IMR-90 (cell line): Measurements from ENCODE around the gene DPF3. TPM values are rescaled to one million over a fixed set of nuclear protein-coding genes. Genes with fewer than 3 reads are reported as not detected.

Source experiments
- ATAC-seq: fragments of 200-7000 bp; cut with Tn5 transposase; 2 replicates; pipeline ENCODE4 v1.9.1; 2020; ENCODE audit warnings: low read depth, mild to moderate bottlenecking, moderate library complexity
- BruUV-seq: library from RNA; stranded (reverse); fragments of 400-500 nt; replicated peaks from 2 replicates; lab custom pipeline; 2021; lab: Mats Ljungman, UMichigan
- CTCF ChIA-PET: fragments of 300-600 bp; formaldehyde crosslinking; extraction: SDS; loops from one replicate; lab custom pipeline; 2021; ENCODE audit warnings: antibody characterized with exemption; lab: Yijun Ruan, JAX
- POLR2A ChIA-PET: fragments of 300-600 bp; sonication (Branson Sonifier 250); formaldehyde crosslinking; loops from one replicate; lab custom pipeline; 2022; ENCODE audit warnings: antibody characterized with exemption; ENCODE audit not compliant: unreplicated experiment; lab: Charles Lee
- DNase-seq: peaks from one replicate; pipeline ENCODE4 v3.0.0; 2013
- H2AFZ ChIP-seq: replicated peaks from 2 replicates; pipeline ENCODE3; 2013; ENCODE audit warnings: low read length, mild to moderate bottlenecking; ENCODE audit not compliant: poor library complexity
- H2AK5ac ChIP-seq: 2 replicates; pipeline ENCODE4 v1.6.1; 2013; ENCODE audit warnings: low read depth, low read length, inconsistent platforms
- H2AK9ac ChIP-seq: replicated peaks from 2 replicates; pipeline ENCODE3; 2013; ENCODE audit warnings: mild to moderate bottlenecking, low read depth, low read length, moderate library complexity; ENCODE audit not compliant: poor library complexity
- H2BK120ac ChIP-seq: 2 replicates; pipeline ENCODE4 v1.6.1; 2013; ENCODE audit warnings: low read depth, low read length, inconsistent platforms
- H2BK15ac ChIP-seq: 3 replicates; pipeline ENCODE4 v1.6.1; 2013; ENCODE audit warnings: low read depth, low read length, inconsistent platforms
- H2BK20ac ChIP-seq: 2 replicates; pipeline ENCODE4 v1.6.1; 2013; ENCODE audit warnings: low read depth, mild to moderate bottlenecking, inconsistent platforms, low read length, moderate library complexity
- H2BK5ac ChIP-seq: 2 replicates; pipeline ENCODE4 v1.6.1; 2013; ENCODE audit warnings: mild to moderate bottlenecking, low read depth, low read length, inconsistent platforms; ENCODE audit not compliant: poor library complexity, severe bottlenecking
- H3K14ac ChIP-seq: replicated peaks from 2 replicates; pipeline ENCODE4 v1.6.1; 2013; ENCODE audit warnings: low read depth, low read length, inconsistent platforms
- H3K18ac ChIP-seq: 2 replicates; pipeline ENCODE4 v1.6.1; 2013; ENCODE audit warnings: low read depth, low read length, control low read depth
- H3K23ac ChIP-seq: 2 replicates; pipeline ENCODE4 v1.6.1; 2013; ENCODE audit warnings: low read depth, low read length, inconsistent platforms
- H3K27ac ChIP-seq: 2 replicates; pipeline ENCODE4 v1.5.1; 2013; ENCODE audit warnings: mild to moderate bottlenecking, control low read depth, low read length; ENCODE audit not compliant: insufficient read depth
- H3K27me3 ChIP-seq: 2 replicates; pipeline ENCODE4 v1.6.1; 2013; ENCODE audit warnings: low read length; ENCODE audit not compliant: control insufficient read depth, insufficient read depth
- H3K36me3 ChIP-seq: 2 replicates; pipeline ENCODE4 v1.6.1; 2013; ENCODE audit warnings: low read length, mixed read lengths; ENCODE audit not compliant: control insufficient read depth, insufficient read depth
- H3K4ac ChIP-seq: 2 replicates; pipeline ENCODE4 v1.6.1; 2013; ENCODE audit warnings: low read depth, low read length, inconsistent platforms
- H3K4me1 ChIP-seq: 2 replicates; pipeline ENCODE4 v1.6.1; 2013; ENCODE audit warnings: low read length, mixed read lengths; ENCODE audit not compliant: control insufficient read depth, insufficient read depth
- H3K4me2 ChIP-seq: 2 replicates; pipeline ENCODE4 v1.6.1; 2013; ENCODE audit warnings: low read depth, mild to moderate bottlenecking, control low read depth, low read length, moderate library complexity
- H3K4me3 ChIP-seq: 2 replicates; pipeline ENCODE4 v1.5.1; 2013; ENCODE audit warnings: low read depth, mild to moderate bottlenecking, control low read depth, low read length, moderate library complexity; ENCODE audit not compliant: insufficient read depth
- H3K56ac ChIP-seq: 2 replicates; pipeline ENCODE4 v1.6.1; 2013; ENCODE audit warnings: low read length, inconsistent platforms; ENCODE audit not compliant: insufficient read depth; ENCODE audit errors: extremely low read depth
- H3K79me1 ChIP-seq, 2 experiments: 2 replicates each; pipeline ENCODE4 v1.6.1; 2013; ENCODE audit warnings: low read length in 2 of 2, inconsistent platforms in 1 of 2, low read depth in 1 of 2
- H3K9ac ChIP-seq: 2 replicates; pipeline ENCODE4 v1.6.1; 2013; ENCODE audit warnings: low read depth, low read length, control low read depth
- H3K9me1 ChIP-seq: 2 replicates; pipeline ENCODE4 v1.6.1; 2013; ENCODE audit warnings: low read length, inconsistent platforms; ENCODE audit not compliant: insufficient read depth
- H3K9me3 ChIP-seq: 2 replicates; pipeline ENCODE4 v1.6.1; 2013; ENCODE audit warnings: low read length; ENCODE audit not compliant: control insufficient read depth, insufficient read depth
- H4K20me1 ChIP-seq: 2 replicates; pipeline ENCODE4 v1.6.1; 2013; ENCODE audit warnings: low read length, inconsistent platforms; ENCODE audit not compliant: insufficient read depth
- H4K5ac ChIP-seq: 2 replicates; pipeline ENCODE4 v1.6.1; 2013; ENCODE audit warnings: mild to moderate bottlenecking, low read depth, low read length, control low read depth
- H4K8ac ChIP-seq, 2 experiments: 2 replicates each; pipeline ENCODE4 v1.6.1; 2013; ENCODE audit warnings: low read depth in 2 of 2, low read length in 2 of 2, control low read depth in 1 of 2, inconsistent platforms in 1 of 2
- H4K91ac ChIP-seq: 2 replicates; pipeline ENCODE4 v1.6.1; 2013; ENCODE audit warnings: low read depth, low read length, inconsistent platforms; ENCODE audit not compliant: insufficient read depth
- BHLHE40 ChIP-seq: fragments of 150-350 bp; IDR thresholded peaks from 2 replicates; pipeline ENCODE4 v1.6.1; 2016; ENCODE audit warnings: mild to moderate bottlenecking, low read depth, low read length
- CEBPB ChIP-seq: IDR thresholded peaks from 2 replicates; pipeline ENCODE4 v1.6.1; 2012; ENCODE audit warnings: low read depth, low read length, improper control_type of control experiment
- CHD1 ChIP-seq: IDR thresholded peaks from 2 replicates; pipeline ENCODE4 v1.6.1; 2012; ENCODE audit warnings: low read depth, low read length, improper control_type of control experiment
- FOS ChIP-seq: fragments of 150-350 bp; IDR thresholded peaks from 2 replicates; pipeline ENCODE4 v1.6.1; 2016; ENCODE audit warnings: low read depth, low read length
- MAFK ChIP-seq: IDR thresholded peaks from 2 replicates; pipeline ENCODE4 v1.6.1; 2012; ENCODE audit warnings: low read depth, low read length, improper control_type of control experiment
- MAZ ChIP-seq: IDR thresholded peaks from 2 replicates; pipeline ENCODE4 v1.6.1; 2012; ENCODE audit warnings: low read depth, mild to moderate bottlenecking, low read length, improper control_type of control experiment, moderate library complexity, borderline replicate concordance
- MXI1 ChIP-seq: IDR thresholded peaks from 2 replicates; pipeline ENCODE4 v1.6.1; 2012; ENCODE audit warnings: low read depth, mild to moderate bottlenecking, low read length, moderate library complexity, borderline replicate concordance
- NFE2L2 ChIP-seq: fragments of 150-350 bp; IDR thresholded peaks from 2 replicates; pipeline ENCODE4 v1.6.1; 2016; ENCODE audit warnings: low read depth, mild to moderate bottlenecking, low read length
- RCOR1 ChIP-seq: IDR thresholded peaks from 2 replicates; pipeline ENCODE4 v1.6.1; 2012; ENCODE audit warnings: mild to moderate bottlenecking, low read length, improper control_type of control experiment; ENCODE audit not compliant: insufficient replicate concordance
- RFX5 ChIP-seq: IDR thresholded peaks from 2 replicates; pipeline ENCODE4 v1.8.0; 2012; ENCODE audit warnings: low read depth, mild to moderate bottlenecking, low read length, moderate library complexity
- SMC3 ChIP-seq: fragments of 150-350 bp; IDR thresholded peaks from 2 replicates; pipeline ENCODE4 v1.6.1; 2016; ENCODE audit warnings: low read depth, mild to moderate bottlenecking, antibody characterized with exemption, low read length, moderate library complexity
- WGBS, 2 experiments: methylation state at CpG; one replicate each; pipeline versions ENCODE4 v1.1.5 to v1.1.7; 2013; ENCODE audit warnings: missing lambda C conversion rate in 2 of 2; ENCODE audit not compliant: insufficient read length in 1 of 2; ENCODE audit errors: extremely low coverage in 2 of 2; 5-methylcytosine and 5-hydroxymethylcytosine counted together
- dilution Hi-C: fragments of 300-500 bp; cut with HindIII; formaldehyde crosslinking; loops from one replicate; pipeline ENCODE4 v1.14.3; 2018; ENCODE audit warnings: low sequenced_read_pairs; ENCODE audit not compliant: unreplicated experiment
- in situ Hi-C: fragments of 300-500 bp; cut with MboI; formaldehyde crosslinking; loops from 3 replicates; pipeline ENCODE4 v1.14.3; 2019; ENCODE audit warnings: low sequenced_read_pairs, inconsistent platforms, mixed read lengths
- intact Hi-C: fragments of 100-400 bp; cut with micrococcal nuclease; formaldehyde crosslinking; loops from 2 replicates; pipeline ENCODE4 v1.10.0; 2022
- polyA plus RNA-seq, 3 experiments: library from polyadenylated mRNA; depleted of rRNA; stranded (reverse); fragments of >200 nt; gene quantifications; 2 replicates each; pipeline ENCODE4 v1.2.3, GENCODE V29; 2012; ENCODE audit warnings: low replicate concordance in 1 of 3
- total RNA-seq: library from RNA; depleted of rRNA; stranded (reverse); fragments of >200 nt; gene quantifications from 2 replicates; pipeline ENCODE4 v1.2.3, GENCODE V29; 2012
- TF ChIP-seq, protein P1 (sequence below): fragments of 150-350 bp; IDR thresholded peaks from 2 replicates; pipeline ENCODE4 v1.6.1; 2016; ENCODE audit warnings: low read depth, mild to moderate bottlenecking, low read length, moderate library complexity, borderline replicate concordance
- TF ChIP-seq, protein P2 (sequence below): conservative IDR thresholded peaks from 2 replicates; pipeline ENCODE4 v1.5.1; 2012; ENCODE audit warnings: mild to moderate bottlenecking, low read depth, low read length, improper control_type of control experiment

DPF3 gene
- total and polyA plus RNA-seq, 2 of the 4 experiments (the other 2 are of a cell fraction), result 30.5 to 32.8 TPM

- peak overlapping the region; percentile 83 for H2AK5ac ChIP-seq
- no peak overlapping the region for H3K9ac ChIP-seq
- H3K36me3 ChIP-seq, result no peaks in the 10 kb centered on the region
- peak overlapping the region; percentile 10; the same call in 1 of the 2 replicates for H3K27ac ChIP-seq
- no peak overlapping the region for H3K4me3 ChIP-seq
- peak overlapping the region; percentile 29 for H2AFZ ChIP-seq
- peaks cover 42% of the 10 kb centered on the region for H3K9me1 ChIP-seq
- H3K18ac ChIP-seq, result peak overlapping the region; percentile 77
- peak overlapping the region; percentile 88; the same call in 1 of the 2 replicates for H4K5ac ChIP-seq
- H3K9me3 ChIP-seq, result no peaks in the 10 kb centered on the region
- peak overlapping the region; percentile 92 for H4K91ac ChIP-seq
- TF ChIP-seq CEBPB (no peak), RCOR1 (no peak), NFE2L2 (no peak), RFX5 (no peak), BHLHE40 (no peak), CHD1 (no peak), FOS (no peak), MAZ (no peak), SMC3 (no peak), MXI1 (no peak), MAFK (no peak)
- TF ChIP-seq, protein P1, sequence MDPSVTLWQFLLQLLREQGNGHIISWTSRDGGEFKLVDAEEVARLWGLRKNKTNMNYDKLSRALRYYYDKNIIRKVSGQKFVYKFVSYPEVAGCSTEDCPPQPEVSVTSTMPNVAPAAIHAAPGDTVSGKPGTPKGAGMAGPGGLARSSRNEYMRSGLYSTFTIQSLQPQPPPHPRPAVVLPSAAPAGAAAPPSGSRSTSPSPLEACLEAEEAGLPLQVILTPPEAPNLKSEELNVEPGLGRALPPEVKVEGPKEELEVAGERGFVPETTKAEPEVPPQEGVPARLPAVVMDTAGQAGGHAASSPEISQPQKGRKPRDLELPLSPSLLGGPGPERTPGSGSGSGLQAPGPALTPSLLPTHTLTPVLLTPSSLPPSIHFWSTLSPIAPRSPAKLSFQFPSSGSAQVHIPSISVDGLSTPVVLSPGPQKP, result no peak
- TF ChIP-seq, protein P2, sequence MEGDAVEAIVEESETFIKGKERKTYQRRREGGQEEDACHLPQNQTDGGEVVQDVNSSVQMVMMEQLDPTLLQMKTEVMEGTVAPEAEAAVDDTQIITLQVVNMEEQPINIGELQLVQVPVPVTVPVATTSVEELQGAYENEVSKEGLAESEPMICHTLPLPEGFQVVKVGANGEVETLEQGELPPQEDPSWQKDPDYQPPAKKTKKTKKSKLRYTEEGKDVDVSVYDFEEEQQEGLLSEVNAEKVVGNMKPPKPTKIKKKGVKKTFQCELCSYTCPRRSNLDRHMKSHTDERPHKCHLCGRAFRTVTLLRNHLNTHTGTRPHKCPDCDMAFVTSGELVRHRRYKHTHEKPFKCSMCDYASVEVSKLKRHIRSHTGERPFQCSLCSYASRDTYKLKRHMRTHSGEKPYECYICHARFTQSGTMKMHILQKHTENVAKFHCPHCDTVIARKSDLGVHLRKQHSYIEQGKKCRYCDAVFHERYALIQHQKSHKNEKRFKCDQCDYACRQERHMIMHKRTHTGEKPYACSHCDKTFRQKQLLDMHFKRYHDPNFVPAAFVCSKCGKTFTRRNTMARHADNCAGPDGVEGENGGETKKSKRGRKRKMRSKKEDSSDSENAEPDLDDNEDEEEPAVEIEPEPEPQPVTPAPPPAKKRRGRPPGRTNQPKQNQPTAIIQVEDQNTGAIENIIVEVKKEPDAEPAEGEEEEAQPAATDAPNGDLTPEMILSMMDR, result no peak
- H3K27me3 ChIP-seq, result no peaks in the 10 kb centered on the region
- H3K79me1 ChIP-seq, result peaks cover 0 to 10% of the 10 kb centered on the region in 2 experiments; a peak in 2 of 4 replicates
- intact Hi-C loops, result no loop called here
- ChIA-PET CTCF (no interaction called here), POLR2A (interaction anchor here (1.2 kb wide), 1 partner anchor 8 kb away, joined by 3 read pairs; no protein-coding TSS in a partner anchor)
- peak overlapping the region; percentile 97 for H2BK20ac ChIP-seq
- peak overlapping the region; percentile 95 for H3K14ac ChIP-seq
- H3K56ac ChIP-seq, result no peak overlapping the region
- H3K4me1 ChIP-seq, result peaks cover 30% of the 10 kb centered on the region
- no TSS peak for BruUV-seq
- WGBS, 2 experiments, result 100% methylated on average over 1 of the region's 5 CpGs; no CpG with 5 or more reads in 1 of the 2 experiments
- in situ Hi-C loops, result no loop called here
- H2BK120ac ChIP-seq, result peak overlapping the region; percentile 84
- peak overlapping the region; percentile 39; the same call in 1 of the 2 replicates for H3K23ac ChIP-seq
- peak overlapping the region; percentile 44 for H2BK5ac ChIP-seq
- H4K20me1 ChIP-seq, result no peaks in the 10 kb centered on the region
- dilution Hi-C loops, result no loop called here
- no peak overlapping the region for H3K4me2 ChIP-seq
- H4K8ac ChIP-seq, result peak overlapping the region; percentile 87 to 91
- H2BK15ac ChIP-seq, result peak overlapping the region; percentile 84
- ATAC-seq (no peak), DNase-seq (no peak)
- H3K4ac ChIP-seq, result peak overlapping the region; percentile 97
- peak overlapping the region; percentile 75 for H2AK9ac ChIP-seq
These were observed 242.2 kb downstream of the DPF3 start for GRCh38 chr14:72651714-72652113.
